Measurements from ENCODE around the gene RUSF1.

GRCh38 chr16:31475946-31476302, 32.3 kb downstream of the RUSF1 start:
- TF ChIP-seq, protein P1, sequence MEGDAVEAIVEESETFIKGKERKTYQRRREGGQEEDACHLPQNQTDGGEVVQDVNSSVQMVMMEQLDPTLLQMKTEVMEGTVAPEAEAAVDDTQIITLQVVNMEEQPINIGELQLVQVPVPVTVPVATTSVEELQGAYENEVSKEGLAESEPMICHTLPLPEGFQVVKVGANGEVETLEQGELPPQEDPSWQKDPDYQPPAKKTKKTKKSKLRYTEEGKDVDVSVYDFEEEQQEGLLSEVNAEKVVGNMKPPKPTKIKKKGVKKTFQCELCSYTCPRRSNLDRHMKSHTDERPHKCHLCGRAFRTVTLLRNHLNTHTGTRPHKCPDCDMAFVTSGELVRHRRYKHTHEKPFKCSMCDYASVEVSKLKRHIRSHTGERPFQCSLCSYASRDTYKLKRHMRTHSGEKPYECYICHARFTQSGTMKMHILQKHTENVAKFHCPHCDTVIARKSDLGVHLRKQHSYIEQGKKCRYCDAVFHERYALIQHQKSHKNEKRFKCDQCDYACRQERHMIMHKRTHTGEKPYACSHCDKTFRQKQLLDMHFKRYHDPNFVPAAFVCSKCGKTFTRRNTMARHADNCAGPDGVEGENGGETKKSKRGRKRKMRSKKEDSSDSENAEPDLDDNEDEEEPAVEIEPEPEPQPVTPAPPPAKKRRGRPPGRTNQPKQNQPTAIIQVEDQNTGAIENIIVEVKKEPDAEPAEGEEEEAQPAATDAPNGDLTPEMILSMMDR (conservative IDR thresholded peaks at IDR 0.05 in 1 of 2, IDR thresholded peaks at IDR 0.05 in 1 of 2; ENCODE audit: low read depth in 1 of 2, low read length in 2 of 2) = no peak
- TF ChIP-seq EZH2 (IDR thresholded peaks at IDR 0.05; ENCODE audit: low read length, missing control alignments) = no peak
